Peyer's patch (tissue), 4 donors: ENCODE data around the gene OMG.

Source experiments
- POLR2A ChIP-seq, 2 donors: fragments of 450-650 bp; IDR thresholded peaks; one replicate each; pipeline ENCODE4 v1.5.1; 2017; ENCODE audit warnings: antibody characterized with exemption in 2 of 2, mild to moderate bottlenecking in 2 of 2, moderate library complexity in 2 of 2
- TF ChIP-seq, protein P1 (sequence below), 6 experiments: fragments of 450-650 bp in 4 of 6; fragments of 200-600 bp in 2 of 6; sonication (generic) in 1 of 6; IDR thresholded peaks; one replicate each; pipeline ENCODE4 v1.5.1; 2017 to 2019; ENCODE audit warnings: antibody characterized with exemption in 6 of 6, mild to moderate bottlenecking in 3 of 6, moderate library complexity in 1 of 6

GRCh38 chr17:31251970-31252328 lies 45.1 kb downstream of the OMG start:
- TF ChIP-seq, protein P1, sequence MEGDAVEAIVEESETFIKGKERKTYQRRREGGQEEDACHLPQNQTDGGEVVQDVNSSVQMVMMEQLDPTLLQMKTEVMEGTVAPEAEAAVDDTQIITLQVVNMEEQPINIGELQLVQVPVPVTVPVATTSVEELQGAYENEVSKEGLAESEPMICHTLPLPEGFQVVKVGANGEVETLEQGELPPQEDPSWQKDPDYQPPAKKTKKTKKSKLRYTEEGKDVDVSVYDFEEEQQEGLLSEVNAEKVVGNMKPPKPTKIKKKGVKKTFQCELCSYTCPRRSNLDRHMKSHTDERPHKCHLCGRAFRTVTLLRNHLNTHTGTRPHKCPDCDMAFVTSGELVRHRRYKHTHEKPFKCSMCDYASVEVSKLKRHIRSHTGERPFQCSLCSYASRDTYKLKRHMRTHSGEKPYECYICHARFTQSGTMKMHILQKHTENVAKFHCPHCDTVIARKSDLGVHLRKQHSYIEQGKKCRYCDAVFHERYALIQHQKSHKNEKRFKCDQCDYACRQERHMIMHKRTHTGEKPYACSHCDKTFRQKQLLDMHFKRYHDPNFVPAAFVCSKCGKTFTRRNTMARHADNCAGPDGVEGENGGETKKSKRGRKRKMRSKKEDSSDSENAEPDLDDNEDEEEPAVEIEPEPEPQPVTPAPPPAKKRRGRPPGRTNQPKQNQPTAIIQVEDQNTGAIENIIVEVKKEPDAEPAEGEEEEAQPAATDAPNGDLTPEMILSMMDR (IDR thresholded peaks at IDR 0.05) = no peak
- no peak for TF ChIP-seq POLR2A (IDR thresholded peaks at IDR 0.05)
